ENCODE results near the gene FCGR3B.
"Not testable (repeated sequence)": the region's sequence is repeated elsewhere in the genome, so short reads cannot be mapped to it uniquely, and the experiment has no call there.

GRCh38 chr1:161605762-161606540 lies 25.0 kb downstream of the FCGR3B start:
- not testable (repeated sequence) for TF ChIP-seq POLR2AphosphoS5 (IDR thresholded peaks at IDR 0.05; ENCODE audit: low read depth); CTCF (conservative IDR thresholded peaks at IDR 0.05; ENCODE audit: low read depth in 2 of 2); EZH2phosphoT487 (IDR thresholded peaks at IDR 0.05; ENCODE audit: unreplicated experiment); REST (IDR thresholded peaks at IDR 0.05; ENCODE audit: unreplicated experiment); ZNF331 (CRISPR knock-in tag; IDR thresholded peaks at IDR 0.05; ENCODE audit: low read depth); EZH2 (IDR thresholded peaks at IDR 0.05; ENCODE audit: low read depth, unreplicated experiment); CREB1 (CRISPR knock-in tag; IDR thresholded peaks at IDR 0.05; ENCODE audit: low read depth); STAT1 (IDR thresholded peaks at IDR 0.05; ENCODE audit: unreplicated experiment); ZNF462 (CRISPR knock-in tag; IDR thresholded peaks at IDR 0.05); NANOG (IDR thresholded peaks at IDR 0.05; ENCODE audit: borderline replicate concordance)

All from GM23338 (cell line).